AG04450 (cell line): Measurements from ENCODE around the gene IFT88. TPM values are rescaled to one million over a fixed set of nuclear protein-coding genes. Genes with fewer than 3 reads are reported as not detected.

Experiments used
- CTCF ChIA-PET: fragments of 300-600, 350-600 bp; formaldehyde crosslinking; extraction: SDS; loops from one replicate; lab custom pipeline; 2022; ENCODE audit warnings: antibody characterized with exemption, inconsistent platforms; lab: Charles Lee
- POLR2A ChIA-PET: fragments of 350-600 bp; formaldehyde crosslinking; extraction: SDS; loops from one replicate; lab custom pipeline; 2021; ENCODE audit warnings: antibody characterized with exemption, inconsistent platforms; lab: Yijun Ruan, JAX
- DNase-seq: peaks from one replicate; pipeline ENCODE4 v3.0.0-alpha.2; 2011; ENCODE audit warnings: low read depth, low spot score
- H3K27ac ChIP-seq: one replicate; pipeline ENCODE4 v1.5.1; 2012; ENCODE audit warnings: low read depth, low read length, control low read depth
- H3K27me3 ChIP-seq: one replicate; pipeline ENCODE4 v1.6.0; 2012; ENCODE audit warnings: low read length; ENCODE audit not compliant: control insufficient read depth, insufficient read depth
- H3K4me3 ChIP-seq: 2 replicates; pipeline ENCODE4 v1.5.1; 2011; ENCODE audit warnings: mild to moderate bottlenecking, low read depth, low read length, control low read depth
- H3K9me3 ChIP-seq: 2 replicates; pipeline ENCODE4 v1.5.1; 2012; ENCODE audit warnings: low read length; ENCODE audit not compliant: control insufficient read depth, insufficient read depth
- polyA plus RNA-seq: library from polyadenylated mRNA; depleted of rRNA; stranded (reverse); fragments of >200 nt; gene quantifications from 2 replicates; pipeline ENCODE4 v1.2.3, GENCODE V29; 2011
- TF ChIP-seq, protein P1 (sequence below): IDR thresholded peaks from 2 replicates; pipeline ENCODE4 v1.5.1; 2011; ENCODE audit warnings: low read depth, low read length, control low read depth, inconsistent platforms

IFT88 gene
- polyA plus RNA-seq, 1 experiment, result 15.8 TPM

DNA sequence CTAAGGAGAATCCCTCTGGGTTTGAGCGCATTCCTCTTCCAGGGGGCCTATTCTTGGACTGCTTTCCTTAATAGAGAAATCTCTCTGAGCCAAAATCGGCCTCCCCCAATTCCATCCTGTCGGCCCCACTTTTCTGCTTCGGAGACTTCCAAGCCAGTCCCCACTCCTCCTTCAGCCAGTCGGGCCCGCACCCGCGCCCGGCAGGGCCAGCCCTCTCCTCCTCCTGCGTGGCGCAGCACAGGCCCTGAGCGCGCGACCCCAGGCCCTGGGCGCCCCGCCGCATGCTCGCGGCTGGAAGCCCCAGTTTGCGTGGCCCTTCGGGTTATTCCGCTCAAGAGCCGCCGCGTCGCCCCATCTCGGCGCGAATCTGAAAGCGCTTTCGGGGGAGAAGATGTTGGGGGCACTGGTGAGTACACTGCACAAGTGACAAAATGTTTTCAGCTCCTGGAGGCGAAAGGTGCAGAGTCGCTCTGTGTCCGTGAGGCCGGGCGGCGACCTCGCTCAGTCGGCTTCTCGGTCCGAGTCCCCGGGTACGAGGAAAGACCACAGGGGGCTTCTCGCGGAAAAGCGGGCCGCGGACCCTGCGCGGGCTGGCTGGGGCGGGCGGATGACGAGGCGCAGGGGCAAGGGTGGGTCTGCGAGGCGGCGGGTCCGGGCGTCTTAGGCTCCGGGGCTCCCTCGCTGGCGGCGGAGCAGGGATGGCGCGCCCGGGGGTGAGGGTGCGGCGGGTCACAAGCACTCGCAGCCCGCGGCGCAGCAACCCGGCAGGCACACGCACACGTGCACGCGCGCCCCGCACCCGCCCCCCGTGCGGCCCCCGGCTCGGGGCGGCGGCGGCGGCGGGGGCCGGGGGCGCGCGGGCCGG lies 136.2 kb downstream of the IFT88 start, which contains the start of gene IL17D:
IL17D (plus strand) TSS at position 785 of the 865 bp plus-strand sequence. CDS start 303 bp downstream, outside the sequence.
- H3K27me3 ChIP-seq, result no peaks in the 10 kb centered on the region
- no peaks in the 10 kb centered on the region; the same call in 1 of the 2 replicates for H3K9me3 ChIP-seq
- no peak within 1 kb of the TSS for H3K27ac ChIP-seq
- DNase-seq, result no peak
- TF ChIP-seq, protein P1, sequence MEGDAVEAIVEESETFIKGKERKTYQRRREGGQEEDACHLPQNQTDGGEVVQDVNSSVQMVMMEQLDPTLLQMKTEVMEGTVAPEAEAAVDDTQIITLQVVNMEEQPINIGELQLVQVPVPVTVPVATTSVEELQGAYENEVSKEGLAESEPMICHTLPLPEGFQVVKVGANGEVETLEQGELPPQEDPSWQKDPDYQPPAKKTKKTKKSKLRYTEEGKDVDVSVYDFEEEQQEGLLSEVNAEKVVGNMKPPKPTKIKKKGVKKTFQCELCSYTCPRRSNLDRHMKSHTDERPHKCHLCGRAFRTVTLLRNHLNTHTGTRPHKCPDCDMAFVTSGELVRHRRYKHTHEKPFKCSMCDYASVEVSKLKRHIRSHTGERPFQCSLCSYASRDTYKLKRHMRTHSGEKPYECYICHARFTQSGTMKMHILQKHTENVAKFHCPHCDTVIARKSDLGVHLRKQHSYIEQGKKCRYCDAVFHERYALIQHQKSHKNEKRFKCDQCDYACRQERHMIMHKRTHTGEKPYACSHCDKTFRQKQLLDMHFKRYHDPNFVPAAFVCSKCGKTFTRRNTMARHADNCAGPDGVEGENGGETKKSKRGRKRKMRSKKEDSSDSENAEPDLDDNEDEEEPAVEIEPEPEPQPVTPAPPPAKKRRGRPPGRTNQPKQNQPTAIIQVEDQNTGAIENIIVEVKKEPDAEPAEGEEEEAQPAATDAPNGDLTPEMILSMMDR, result no peak
- ChIA-PET POLR2A (interaction anchor here (1.0 kb wide), 1 partner anchor 135 kb away, joined by 3 read pairs; no protein-coding TSS in a partner anchor), CTCF (interaction anchor here (0.7 to 2.1 kb wide), 19 partner anchors 9 to 1245 kb away, joined by 3 to 8 read pairs (median 4); no protein-coding TSS in a partner anchor)
- peak within 1 kb of the TSS; percentile 75 for H3K4me3 ChIP-seq

DNA sequence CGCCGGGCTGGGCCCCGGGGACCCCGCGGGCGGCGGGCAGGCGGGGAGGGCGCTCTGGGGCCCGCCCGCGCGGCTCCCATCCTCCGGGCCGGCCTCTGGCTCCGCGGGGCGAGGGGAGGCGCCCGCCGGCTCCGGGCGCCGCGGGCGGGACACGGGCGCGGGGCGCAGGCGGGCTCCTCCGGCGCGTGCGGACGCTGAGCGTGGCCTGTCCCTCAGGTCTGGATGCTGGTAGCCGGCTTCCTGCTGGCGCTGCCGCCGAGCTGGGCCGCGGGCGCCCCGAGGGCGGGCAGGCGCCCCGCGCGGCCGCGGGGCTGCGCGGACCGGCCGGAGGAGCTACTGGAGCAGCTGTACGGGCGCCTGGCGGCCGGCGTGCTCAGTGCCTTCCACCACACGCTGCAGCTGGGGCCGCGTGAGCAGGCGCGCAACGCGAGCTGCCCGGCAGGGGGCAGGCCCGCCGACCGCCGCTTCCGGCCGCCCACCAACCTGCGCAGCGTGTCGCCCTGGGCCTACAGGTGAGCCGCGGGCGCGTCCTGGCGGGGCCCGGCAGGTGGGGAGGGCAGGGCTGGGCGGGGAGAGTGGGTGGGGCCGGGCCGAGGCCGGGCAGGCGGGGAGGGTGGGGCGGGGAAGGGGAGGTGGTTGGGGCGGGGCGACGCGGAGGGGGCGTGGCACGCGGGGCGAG lies 137.0 kb downstream of the IFT88 start:
- no peaks in the 10 kb centered on the region for H3K27me3 ChIP-seq
- ChIA-PET CTCF (interaction anchor here (0.7 to 2.1 kb wide), 14 partner anchors 10 to 1245 kb away, joined by 3 to 8 read pairs (median 4); no protein-coding TSS in a partner anchor), POLR2A (interaction anchor here (1.0 kb wide), 1 partner anchor 136 kb away, joined by 3 read pairs; no protein-coding TSS in a partner anchor)
- peak overlapping the region; percentile 75 for H3K4me3 ChIP-seq
- peak; percentile 45 for DNase-seq
- TF ChIP-seq, protein P1, result peak; percentile 56
- H3K27ac ChIP-seq, result no peak overlapping the region
- H3K9me3 ChIP-seq, result no peaks in the 10 kb centered on the region; the same call in 1 of the 2 replicates

DNA sequence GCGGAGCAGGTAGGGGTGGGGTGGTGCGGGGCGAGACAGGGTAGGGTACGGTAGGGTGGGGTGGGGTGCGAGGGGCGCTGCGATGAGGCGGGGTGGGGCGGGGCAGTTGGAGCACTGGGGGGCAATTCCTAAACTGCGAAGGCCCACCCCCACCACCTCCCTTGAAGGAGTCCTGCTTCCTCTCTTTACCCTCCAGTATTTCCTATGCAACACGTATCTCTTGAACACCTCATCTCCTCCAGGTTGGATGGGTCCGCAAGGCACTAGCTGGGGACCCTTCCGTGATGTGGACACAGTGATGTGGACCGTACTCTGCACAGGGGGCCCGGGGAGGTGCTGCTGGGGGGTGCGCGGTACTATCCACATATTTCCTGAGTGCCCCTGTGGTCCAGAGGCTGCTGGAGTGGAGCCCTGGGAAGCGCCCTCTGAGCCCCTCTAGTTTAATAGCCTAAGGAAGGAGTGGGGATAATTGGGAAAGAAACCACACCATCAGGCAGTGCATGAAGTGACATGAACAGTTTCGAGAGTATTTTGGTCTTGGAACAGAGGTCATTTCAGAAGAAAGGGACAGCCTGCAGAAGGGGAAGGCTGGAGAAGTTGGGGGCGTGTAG lies 137.6 kb downstream of the IFT88 start:
- no peak for DNase-seq
- TF ChIP-seq, protein P1, result no peak
- H3K27ac ChIP-seq, result no peak overlapping the region
- POLR2A ChIA-PET, result interaction anchor here (1.0 kb wide), 1 partner anchor 136 kb away, joined by 3 read pairs; no protein-coding TSS in a partner anchor
- H3K9me3 ChIP-seq, result no peaks in the 10 kb centered on the region; the same call in 1 of the 2 replicates
- CTCF ChIA-PET, result interaction anchor here (0.9 to 2.1 kb wide), 10 partner anchors 10 to 220 kb away, joined by 3 to 8 read pairs (median 4); no protein-coding TSS in a partner anchor
- no peaks in the 10 kb centered on the region for H3K27me3 ChIP-seq
- peak overlapping the region; percentile 75 for H3K4me3 ChIP-seq

DNA sequence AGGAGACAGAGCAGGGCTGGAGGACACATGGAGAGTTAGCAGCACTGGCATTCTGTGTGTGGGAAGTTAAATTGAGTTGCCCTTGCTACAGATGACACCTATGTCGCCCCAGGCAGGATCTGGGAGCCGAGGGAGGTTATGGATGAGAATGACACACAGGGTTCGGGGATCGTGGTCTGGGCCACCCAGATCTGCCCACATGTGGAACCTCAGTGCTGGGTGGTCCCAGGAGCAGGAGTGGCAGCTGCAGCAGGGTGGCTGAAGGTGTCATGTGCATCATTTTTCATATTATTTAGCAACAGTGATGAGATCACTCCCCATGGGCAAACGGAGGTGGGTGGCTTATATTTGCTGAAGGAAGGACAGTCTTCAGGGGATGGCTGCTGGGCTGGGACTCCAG lies 139.7 kb downstream of the IFT88 start:
- CTCF ChIA-PET, result interaction anchor here (0.7 to 2.2 kb wide), 2 partner anchors 14 to 212 kb away, joined by 7 to 8 read pairs; no protein-coding TSS in a partner anchor
- POLR2A ChIA-PET, result no interaction called here
- H3K27me3 ChIP-seq, result no peaks in the 10 kb centered on the region
- DNase-seq, result no peak
- no peak overlapping the region for H3K27ac ChIP-seq
- TF ChIP-seq, protein P1, result no peak
- no peak overlapping the region for H3K4me3 ChIP-seq
- no peaks in the 10 kb centered on the region; the same call in 1 of the 2 replicates for H3K9me3 ChIP-seq
